OCI-M1 (cell line): Measurements from ENCODE around the gene PANK4.
A peak's percentile ranks its signal among the peaks of the same experiment; 100 is the strongest.
"Not testable (repeated sequence)": the region's sequence is repeated elsewhere in the genome, so short reads cannot be mapped to it uniquely, and the experiment has no call there.

Source experiments
- DNase-seq: peaks from one replicate; lab custom pipeline; 2025; lab: John Stamatoyannopoulos, UW

PANK4 gene

GRCh38 chr1:2558861-2559260 lies 32.5 kb upstream of the PANK4 start:
- no peak for DNase-seq

GRCh38 chr1:2558420-2558819 lies 32.0 kb upstream of the PANK4 start:
- DNase-seq: no peak

- no peak for DNase-seq
These were observed 31.3 kb upstream of the PANK4 start for GRCh38 chr1:2557482-2558400.

- DNase-seq: peak; percentile 67
These were observed 30.5 kb upstream of the PANK4 start for GRCh38 chr1:2556678-2557481.

GRCh38 chr1:2556277-2556677 lies 29.9 kb upstream of the PANK4 start, which contains the start of gene TNFRSF14:
Gene TNFRSF14 (plus strand): TSS chr1:2556371. CDS start chr1:2556665, 294 bp downstream.
- DNase-seq: peak; percentile 84

- DNase-seq: peak; percentile 75
These were observed 29.4 kb upstream of the PANK4 start for GRCh38 chr1:2555634-2556276.

GRCh38 chr1:2554621-2555387 lies 28.4 kb upstream of the PANK4 start:
- DNase-seq: peak; percentile 33

- DNase-seq: no peak
These were observed 27.6 kb upstream of the PANK4 start for GRCh38 chr1:2553871-2554620.

GRCh38 chr1:2553076-2553475 lies 26.7 kb upstream of the PANK4 start:
- not testable (repeated sequence) for DNase-seq

- DNase-seq: no peak
These were observed 25.8 kb upstream of the PANK4 start for GRCh38 chr1:2552189-2552588.

- not testable (repeated sequence) for DNase-seq
These were observed 25.1 kb upstream of the PANK4 start for GRCh38 chr1:2551544-2551943.

GRCh38 chr1:2550309-2550861 lies 24.0 kb upstream of the PANK4 start:
- DNase-seq: not testable (repeated sequence)

GRCh38 chr1:2549367-2550029 lies 23.1 kb upstream of the PANK4 start:
- DNase-seq: not testable (repeated sequence)

- peak; percentile 89 for DNase-seq
These were observed 21.7 kb upstream of the PANK4 start for GRCh38 chr1:2548068-2548589.

GRCh38 chr1:2547210-2548067 lies 21.0 kb upstream of the PANK4 start:
- peak; percentile 59 for DNase-seq

- peak; percentile 93 for DNase-seq
These were observed 20.3 kb upstream of the PANK4 start for GRCh38 chr1:2546515-2547209.

GRCh38 chr1:2545754-2546514 lies 19.5 kb upstream of the PANK4 start:
- peak; percentile 94 for DNase-seq
